H9 (cell line): ENCODE results near the gene ADGRG2. TPM values are rescaled to one million over a fixed set of nuclear protein-coding genes. Genes with fewer than 3 reads are reported as not detected.
A peak's percentile ranks its signal among the peaks of the same experiment; 100 is the strongest.
"Not testable (repeated sequence)": the region's sequence is repeated elsewhere in the genome, so short reads cannot be mapped to it uniquely, and the experiment has no call there.

Experiments used
- DNase-seq: peaks from one replicate; pipeline ENCODE4 v3.0.0-alpha.2; 2017
- H2AFZ ChIP-seq: one replicate; pipeline ENCODE4 v1.6.1; 2013; ENCODE audit warnings: mild to moderate bottlenecking, low read length, control low read depth, moderate library complexity
- H2AK5ac ChIP-seq: 2 replicates; pipeline ENCODE4 v1.6.1; 2013; ENCODE audit warnings: low read length, control low read depth, mixed read lengths; ENCODE audit not compliant: insufficient read length
- H2BK120ac ChIP-seq: one replicate; pipeline ENCODE4 v1.6.1; 2013; ENCODE audit warnings: low read depth, mild to moderate bottlenecking, low read length, control low read depth, inconsistent platforms; ENCODE audit not compliant: poor library complexity, severe bottlenecking
- H2BK12ac ChIP-seq: 2 replicates; pipeline ENCODE4 v1.6.1; 2013; ENCODE audit warnings: low read length, control low read depth, mixed read lengths, low read depth; ENCODE audit not compliant: insufficient read length
- H2BK15ac ChIP-seq: 2 replicates; pipeline ENCODE4 v1.6.1; 2013; ENCODE audit warnings: low read depth, low read length, control low read depth
- H2BK20ac ChIP-seq: one replicate; pipeline ENCODE4 v1.6.1; 2013; ENCODE audit warnings: low read depth, mild to moderate bottlenecking, low read length, control low read depth, inconsistent platforms; ENCODE audit not compliant: poor library complexity, severe bottlenecking
- H2BK5ac ChIP-seq: 2 replicates; pipeline ENCODE4 v1.6.1; 2013; ENCODE audit warnings: low read length, control low read depth, mixed read lengths; ENCODE audit not compliant: insufficient read length
- H3K14ac ChIP-seq: 2 replicates; pipeline ENCODE4 v1.6.1; 2013; ENCODE audit warnings: low read length, control low read depth; ENCODE audit not compliant: insufficient read depth
- H3K18ac ChIP-seq: 2 replicates; pipeline ENCODE4 v1.6.1; 2013; ENCODE audit warnings: low read depth, mild to moderate bottlenecking, mixed read lengths, low read length, control low read depth; ENCODE audit not compliant: insufficient read length
- H3K23ac ChIP-seq: 2 replicates; pipeline ENCODE4 v1.6.1; 2013; ENCODE audit warnings: low read length, control low read depth, mixed read lengths, low read depth; ENCODE audit not compliant: insufficient read length
- H3K23me2 ChIP-seq: 2 replicates; pipeline ENCODE4 v1.6.1; 2013; ENCODE audit warnings: low read depth, mild to moderate bottlenecking, mixed read lengths, low read length, control low read depth; ENCODE audit not compliant: insufficient read length, poor library complexity, severe bottlenecking
- H3K27ac ChIP-seq: 2 replicates; pipeline ENCODE4 v1.5.1; 2013; ENCODE audit warnings: low read length, control low read depth, mixed read lengths, low read depth; ENCODE audit not compliant: insufficient read length
- H3K27me3 ChIP-seq: 2 replicates; pipeline ENCODE4 v1.6.1; 2013; ENCODE audit warnings: low read length, control low read depth, inconsistent platforms; ENCODE audit not compliant: insufficient read depth
- H3K4ac ChIP-seq: 2 replicates; pipeline ENCODE4 v1.6.1; 2013; ENCODE audit warnings: low read depth, mild to moderate bottlenecking, control low read depth, inconsistent platforms, low read length, moderate library complexity
- H3K4me1 ChIP-seq: 2 replicates; pipeline ENCODE4 v1.6.1; 2013; ENCODE audit warnings: low read length, control low read depth, inconsistent platforms; ENCODE audit not compliant: insufficient read depth
- H3K4me2 ChIP-seq: 2 replicates; pipeline ENCODE4 v1.6.1; 2013; ENCODE audit warnings: low read length, control low read depth, mixed read lengths; ENCODE audit not compliant: insufficient read length, insufficient read depth
- H3K56ac ChIP-seq: 2 replicates; pipeline ENCODE4 v1.6.1; 2013; ENCODE audit warnings: low read depth, mild to moderate bottlenecking, mixed read lengths, low read length, control low read depth; ENCODE audit not compliant: insufficient read length
- H3K79me1 ChIP-seq: 2 replicates; pipeline ENCODE4 v1.6.1; 2013; ENCODE audit warnings: low read depth, mild to moderate bottlenecking, moderate library complexity, low read length, control low read depth, inconsistent platforms; ENCODE audit not compliant: insufficient read depth, poor library complexity, severe bottlenecking
- H3K79me2 ChIP-seq: 2 replicates; pipeline ENCODE4 v1.6.1; 2013; ENCODE audit warnings: low read length, control low read depth, inconsistent platforms; ENCODE audit not compliant: insufficient read depth
- H3K9ac ChIP-seq: 2 replicates; pipeline ENCODE4 v1.6.1; 2013; ENCODE audit warnings: low read length, control low read depth, mixed read lengths; ENCODE audit not compliant: insufficient read length; ENCODE audit errors: extremely low read depth
- H3K9me3 ChIP-seq: one replicate; pipeline ENCODE4 v1.6.1; 2013; ENCODE audit warnings: low read depth, low read length, inconsistent platforms; ENCODE audit not compliant: control insufficient read depth
- H3T11ph ChIP-seq: one replicate; pipeline ENCODE4 v1.6.1; 2013; ENCODE audit warnings: mild to moderate bottlenecking, low read length, control low read depth, inconsistent platforms
- H4K20me1 ChIP-seq: one replicate; pipeline ENCODE4 v1.6.1; 2013; ENCODE audit not compliant: control insufficient read depth, insufficient read length, insufficient read depth
- H4K5ac ChIP-seq: 2 replicates; pipeline ENCODE4 v1.6.1; 2013; ENCODE audit warnings: low read depth, mild to moderate bottlenecking, mixed read lengths, low read length, control low read depth; ENCODE audit not compliant: insufficient read length
- H4K8ac ChIP-seq: replicated peaks from 2 replicates; pipeline ENCODE4 v1.6.1; 2013; ENCODE audit warnings: low read length, control low read depth, mixed read lengths, low read depth; ENCODE audit not compliant: insufficient read length
- H4K91ac ChIP-seq: 2 replicates; pipeline ENCODE4 v1.6.1; 2013; ENCODE audit warnings: low read depth, mild to moderate bottlenecking, moderate library complexity, mixed read lengths, low read length, control low read depth; ENCODE audit not compliant: insufficient read length
- H3K27ac Mint-ChIP-seq, 3 experiments: 2 replicates in 2 of 3; 3 replicates in 1 of 3; pipeline ENCODE4 v1.8.0; 2020 to 2021; ENCODE audit warnings: mixed read lengths in 3 of 3, mild to moderate bottlenecking in 1 of 3, moderate library complexity in 1 of 3
- H3K27me3 Mint-ChIP-seq: 2 replicates; pipeline ENCODE4 v1.8.0; 2021; ENCODE audit warnings: low read depth, mild to moderate bottlenecking, moderate library complexity, mixed read lengths
- H3K36me3 Mint-ChIP-seq, 3 experiments: 2 replicates in 2 of 3; 3 replicates in 1 of 3; pipeline ENCODE4 v1.8.0; 2020 to 2021; ENCODE audit warnings: low read depth in 3 of 3, mixed read lengths in 3 of 3; ENCODE audit not compliant: insufficient read depth in 1 of 3
- H3K4me1 Mint-ChIP-seq, 2 experiments: 2 replicates each; pipeline ENCODE4 v1.8.0; 2020; ENCODE audit warnings: mixed read lengths in 2 of 2
- H3K4me3 Mint-ChIP-seq, 2 experiments: 2 replicates in 1 of 2; 3 replicates in 1 of 2; pipeline ENCODE4 v1.8.0; 2020 to 2021; ENCODE audit warnings: mild to moderate bottlenecking in 2 of 2, mixed read lengths in 2 of 2, moderate library complexity in 1 of 2
- H3K9me3 Mint-ChIP-seq, 2 experiments: 2 replicates in 1 of 2; 3 replicates in 1 of 2; pipeline ENCODE4 v1.8.0; 2020; ENCODE audit warnings: mild to moderate bottlenecking in 2 of 2, mixed read lengths in 2 of 2, moderate library complexity in 1 of 2
- WGBS: extraction: QIAGEN DNeasy Blood & Tissue Kit; methylation state at CpG from one replicate; pipeline ENCODE4 v1.1.7; 2013; ENCODE audit warnings: missing lambda C conversion rate, low lambda C conversion rate, mixed read lengths; ENCODE audit not compliant: insufficient read length; ENCODE audit errors: extremely low coverage; 5-methylcytosine and 5-hydroxymethylcytosine counted together
- total RNA-seq: library from RNA; stranded (reverse); gene quantifications from 2 replicates; pipeline ENCODE4 v1.2.1, GENCODE V29; 2021
- TF ChIP-seq, protein P1 (sequence below): fragments of 200-600 bp; sonication (generic); conservative IDR thresholded peaks from 3 replicates; pipeline ENCODE4 v1.8.0; 2021; ENCODE audit warnings: antibody characterized with exemption, mild to moderate bottlenecking

Gene ADGRG2
- total RNA-seq, 1 experiment from 2014 or later: 6.8 TPM

DNA sequence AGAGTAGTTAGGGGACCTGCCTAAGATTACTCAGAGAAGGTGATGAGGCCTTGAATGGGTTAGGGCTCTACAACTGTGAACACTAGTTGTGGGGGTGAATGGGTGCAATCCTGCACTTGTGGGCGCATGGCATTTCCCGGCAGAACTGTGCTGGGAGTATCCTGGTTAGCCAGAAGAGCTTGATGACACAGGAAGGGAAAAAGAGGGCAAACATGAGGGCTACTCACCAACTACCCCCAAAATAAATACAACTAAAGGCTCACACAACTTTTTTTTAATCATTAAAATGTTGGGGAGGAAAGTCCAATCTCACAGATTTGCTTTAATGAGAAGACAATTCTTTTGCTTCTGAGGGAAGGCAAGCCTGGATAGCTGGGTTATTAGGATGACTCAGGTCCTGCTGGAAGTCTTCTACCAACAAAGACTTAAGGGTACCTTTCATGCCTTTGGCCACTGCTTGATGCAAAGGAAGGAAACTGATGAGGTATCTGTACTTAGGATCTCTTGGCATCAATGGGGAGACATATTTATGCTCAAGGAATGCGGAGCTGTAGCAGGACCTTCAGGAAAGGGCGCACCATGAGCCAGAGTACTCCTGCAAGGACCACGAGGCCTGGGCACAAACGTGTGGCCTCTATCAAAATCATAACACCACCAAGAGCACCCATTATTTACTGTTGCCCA, 141.0 kb downstream of the ADGRG2 start:
- no CpG with 5 or more reads among the region's 6 CpGs for WGBS

DNA sequence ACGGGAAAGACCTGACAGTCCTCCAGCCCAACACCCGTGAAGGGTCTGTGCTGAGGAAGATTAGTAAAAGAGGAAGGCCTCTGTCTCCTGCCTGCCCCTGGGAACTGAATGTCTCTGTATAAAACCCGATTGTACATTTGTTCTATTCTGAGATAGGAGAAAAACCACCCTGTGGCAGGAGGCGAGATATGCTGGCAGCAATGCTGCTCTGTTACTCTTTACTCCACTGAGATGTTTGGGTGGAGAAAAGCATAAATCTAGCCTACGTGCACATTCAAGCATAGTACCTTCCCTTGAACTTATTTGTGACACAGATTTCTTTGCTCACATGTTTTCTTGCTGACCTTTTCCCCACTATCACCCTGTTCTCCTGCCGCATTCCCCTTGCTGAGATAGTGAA, 142.0 kb downstream of the ADGRG2 start:
- not testable (repeated sequence) for H4K91ac ChIP-seq, H2BK12ac ChIP-seq, H4K20me1 ChIP-seq, H3K4me1 ChIP-seq, H2AFZ ChIP-seq, DNase-seq, H3K79me2 ChIP-seq, H3K56ac ChIP-seq, H3K14ac ChIP-seq, H3K27me3 ChIP-seq, H3K36me3 Mint-ChIP-seq, H3K4me3 Mint-ChIP-seq, H2BK120ac ChIP-seq, H3K27me3 Mint-ChIP-seq, H3T11ph ChIP-seq, H3K18ac ChIP-seq, H3K79me1 ChIP-seq, H3K27ac ChIP-seq, H3K4me2 ChIP-seq, H2AK5ac ChIP-seq, H4K5ac ChIP-seq, H2BK5ac ChIP-seq, H4K8ac ChIP-seq, H3K23ac ChIP-seq, H3K9ac ChIP-seq, H3K4ac ChIP-seq, H2BK15ac ChIP-seq, H3K23me2 ChIP-seq, H3K4me1 Mint-ChIP-seq, H3K9me3 ChIP-seq, H2BK20ac ChIP-seq
- peak overlapping the region in 2 of 3 experiments; percentile 45 to 70; a peak in 1 of 7 replicates for H3K27ac Mint-ChIP-seq
- H3K9me3 Mint-ChIP-seq: peaks cover 51 to 54% of the 10 kb centered on the region in 2 experiments
- no CpG with 5 or more reads among the region's 6 CpGs for WGBS

More for the DNA sequence above, 141.0 kb downstream of the ADGRG2 start:
- no peak overlapping the region for H3K18ac ChIP-seq
- H4K8ac ChIP-seq: no peak overlapping the region
- no peaks in the 10 kb centered on the region; the same call in 1 of the 2 replicates for H3K79me2 ChIP-seq
- no peak overlapping the region for H2BK5ac ChIP-seq
- H2BK15ac ChIP-seq: no peak overlapping the region
- H3K23ac ChIP-seq: no peak overlapping the region
- no peak overlapping the region for H3K27ac ChIP-seq
- H2AK5ac ChIP-seq: no peak overlapping the region
- H3K9ac ChIP-seq: no peak overlapping the region
- no peak overlapping the region for H3T11ph ChIP-seq
- no peak overlapping the region for H2BK20ac ChIP-seq
- Mint-ChIP-seq H3K27ac (no peak overlapping the region), H3K27me3 (no peaks in the 10 kb centered on the region; the same call in 1 of the 2 replicates), H3K4me1 (peaks cover 0 to 4% of the 10 kb centered on the region in 2 experiments; a peak in 1 of 4 replicates), H3K4me3 (0 out of 5 replicates have a peak overlapping the region, but pooled peaks of 1 of the 2 experiments have one; percentile 16), H3K36me3 (peaks cover 0 to 4% (median 0%) of the 10 kb centered on the region in 3 experiments; a peak in 4 of 7 replicates), H3K9me3 (peaks cover 54 to 58% of the 10 kb centered on the region in 2 experiments)
- peaks cover 3% of the 10 kb centered on the region for H3K23me2 ChIP-seq
- H2BK120ac ChIP-seq: no peak overlapping the region
- no peak overlapping the region for H3K14ac ChIP-seq
- no peak for DNase-seq
- H3K56ac ChIP-seq: no peak overlapping the region
- peaks cover 2% of the 10 kb centered on the region for H3K79me1 ChIP-seq
- H4K5ac ChIP-seq: no peak overlapping the region
- no peak overlapping the region for H3K4ac ChIP-seq
- TF ChIP-seq, protein P1, sequence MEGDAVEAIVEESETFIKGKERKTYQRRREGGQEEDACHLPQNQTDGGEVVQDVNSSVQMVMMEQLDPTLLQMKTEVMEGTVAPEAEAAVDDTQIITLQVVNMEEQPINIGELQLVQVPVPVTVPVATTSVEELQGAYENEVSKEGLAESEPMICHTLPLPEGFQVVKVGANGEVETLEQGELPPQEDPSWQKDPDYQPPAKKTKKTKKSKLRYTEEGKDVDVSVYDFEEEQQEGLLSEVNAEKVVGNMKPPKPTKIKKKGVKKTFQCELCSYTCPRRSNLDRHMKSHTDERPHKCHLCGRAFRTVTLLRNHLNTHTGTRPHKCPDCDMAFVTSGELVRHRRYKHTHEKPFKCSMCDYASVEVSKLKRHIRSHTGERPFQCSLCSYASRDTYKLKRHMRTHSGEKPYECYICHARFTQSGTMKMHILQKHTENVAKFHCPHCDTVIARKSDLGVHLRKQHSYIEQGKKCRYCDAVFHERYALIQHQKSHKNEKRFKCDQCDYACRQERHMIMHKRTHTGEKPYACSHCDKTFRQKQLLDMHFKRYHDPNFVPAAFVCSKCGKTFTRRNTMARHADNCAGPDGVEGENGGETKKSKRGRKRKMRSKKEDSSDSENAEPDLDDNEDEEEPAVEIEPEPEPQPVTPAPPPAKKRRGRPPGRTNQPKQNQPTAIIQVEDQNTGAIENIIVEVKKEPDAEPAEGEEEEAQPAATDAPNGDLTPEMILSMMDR: no peak
- H3K9me3 ChIP-seq: peaks cover 10% of the 10 kb centered on the region
- no peak overlapping the region for H2BK12ac ChIP-seq
- H3K4me2 ChIP-seq: no peak overlapping the region
- H2AFZ ChIP-seq: no peak overlapping the region
- no peaks in the 10 kb centered on the region for H3K4me1 ChIP-seq
- no peaks in the 10 kb centered on the region for H3K27me3 ChIP-seq
- H4K20me1 ChIP-seq: no peaks in the 10 kb centered on the region
- H4K91ac ChIP-seq: no peak overlapping the region
